ENCODE measurements around the gene PPP1R13B.

PPP1R13B gene

DNA sequence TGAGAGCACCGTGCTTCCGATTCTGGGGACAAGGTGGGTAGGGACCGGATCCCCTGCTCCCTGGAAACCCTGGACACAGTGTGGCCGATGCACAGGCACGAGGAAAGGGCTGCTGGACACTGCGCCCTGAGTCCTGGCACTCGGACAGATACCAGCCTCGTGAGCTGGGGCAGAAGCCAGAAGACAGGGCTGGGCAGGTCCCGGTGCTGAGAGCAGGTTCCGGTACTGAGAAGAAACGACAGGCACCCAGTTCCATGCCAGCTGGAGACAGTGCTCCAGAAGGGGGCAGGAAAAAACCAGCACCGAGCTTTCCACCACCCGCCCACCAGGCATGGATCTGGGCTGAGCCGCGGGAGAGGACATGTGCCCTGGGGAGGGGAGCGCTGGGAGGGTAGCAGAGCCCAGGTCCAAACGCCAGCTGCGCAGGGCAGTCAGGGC lies 138.6 kb downstream of the PPP1R13B start:
- no peak for DNase-seq

GRCh38 chr14:103707329-103708263 lies 139.8 kb downstream of the PPP1R13B start:
- DNase-seq: no peak

GRCh38 chr14:103706551-103707328 lies 140.6 kb downstream of the PPP1R13B start:
- DNase-seq: no peak

DNA sequence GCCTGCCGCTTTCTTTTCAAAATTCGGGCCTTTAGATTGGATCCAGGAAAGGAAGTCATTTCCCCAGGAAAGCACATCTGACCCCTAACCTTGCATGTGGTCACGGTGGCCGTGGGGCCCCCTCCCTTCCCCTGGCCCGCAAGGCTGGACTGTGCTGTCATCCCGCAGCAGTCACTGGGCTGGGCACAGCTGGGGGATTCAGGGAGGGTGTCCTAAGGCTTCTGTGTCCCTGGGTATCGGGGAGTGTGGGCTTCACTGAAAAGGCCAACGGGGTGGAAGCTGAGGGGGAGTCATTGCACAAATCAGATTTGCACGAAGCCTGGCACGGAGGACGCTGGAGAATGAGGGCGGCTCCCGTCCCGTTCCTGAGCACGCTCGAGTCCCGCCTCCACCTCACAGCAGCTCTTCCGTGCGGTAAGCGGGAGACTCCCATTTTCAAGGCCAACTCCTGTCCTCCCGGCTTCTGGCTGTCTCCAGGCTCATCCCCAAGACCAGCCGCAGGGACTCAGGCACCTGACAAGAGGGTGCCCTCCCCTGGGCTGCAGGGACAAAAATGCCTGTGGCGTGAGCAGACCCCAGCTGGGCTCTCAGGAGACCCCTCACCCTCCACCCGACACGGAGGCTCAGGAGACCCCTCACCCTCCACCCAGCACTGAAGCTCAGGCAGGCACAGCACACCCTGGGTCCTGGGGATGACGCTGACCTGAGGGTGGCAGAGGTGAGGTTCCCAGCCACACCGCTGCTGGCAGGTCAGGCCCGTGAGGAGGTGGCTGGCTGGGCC lies 141.7 kb downstream of the PPP1R13B start:
- no peak for DNase-seq

- no peak for DNase-seq
Observed at GRCh38 chr14:103705118-103705503, 142.3 kb downstream of the PPP1R13B start.

DNA sequence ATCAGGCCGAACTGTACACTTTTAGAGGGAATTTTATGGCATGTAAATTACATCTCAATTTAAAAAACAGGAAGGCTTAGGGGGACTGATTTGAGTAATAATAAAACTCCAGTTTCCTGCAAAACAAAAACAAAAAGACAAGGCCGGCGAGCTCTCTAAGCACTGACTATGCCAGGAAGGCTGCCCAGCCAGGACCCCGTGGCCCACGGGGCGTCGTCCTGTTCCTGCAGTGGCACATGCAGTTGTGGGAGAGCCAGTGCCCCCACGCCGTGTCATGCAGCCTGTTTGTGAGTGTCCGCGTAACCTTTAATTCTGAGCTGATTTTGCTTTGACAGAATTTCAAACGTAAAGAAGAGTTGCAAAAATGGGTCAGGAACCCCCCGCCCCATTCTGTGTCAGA lies 142.7 kb downstream of the PPP1R13B start:
- no peak for DNase-seq

GRCh38 chr14:103703433-103704385 lies 143.7 kb downstream of the PPP1R13B start:
- no peak for DNase-seq

DNA sequence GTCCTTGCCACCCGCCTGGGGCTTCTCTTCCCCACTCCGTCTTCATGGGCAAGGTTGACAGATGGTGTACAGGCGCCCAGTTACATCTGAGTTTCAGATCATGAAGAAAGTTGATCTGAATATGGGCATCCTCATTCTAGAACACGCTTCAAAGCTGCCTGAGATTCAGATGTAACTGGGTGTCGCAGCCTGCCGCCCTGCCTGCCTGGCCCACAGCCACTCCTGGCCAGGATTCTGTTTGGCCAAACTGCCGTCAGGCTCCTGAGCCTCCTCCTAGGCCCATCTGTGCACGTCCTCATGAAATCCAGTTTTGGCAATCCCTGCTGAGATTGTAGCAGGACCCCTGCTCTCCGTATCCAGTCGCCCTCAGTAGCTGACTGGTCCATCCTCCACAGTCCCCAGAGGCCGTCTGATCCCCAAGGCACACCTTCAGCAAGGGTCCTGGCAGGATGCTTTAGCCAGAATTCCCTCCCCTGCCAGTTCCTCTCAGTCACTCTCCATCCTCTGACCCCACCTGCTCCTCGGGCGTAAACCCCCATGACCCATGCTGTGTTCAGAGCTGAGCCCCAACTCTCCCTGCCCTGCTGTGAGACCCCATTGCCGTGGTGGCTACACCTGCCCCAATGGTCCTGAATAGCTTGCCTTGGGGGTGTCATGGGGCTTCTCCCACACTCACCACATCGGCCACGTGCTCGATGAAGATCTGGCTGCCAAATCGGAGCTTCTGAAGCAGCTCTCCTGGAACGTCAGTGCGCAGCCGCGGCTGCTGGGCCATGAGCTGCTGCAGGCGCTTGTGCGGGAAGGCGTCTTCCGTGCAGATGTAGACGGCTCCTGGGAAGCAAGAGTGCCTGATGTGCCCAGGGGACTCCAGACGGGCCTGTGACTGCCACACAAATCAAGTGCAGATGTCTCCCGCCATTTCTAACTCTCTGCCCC lies 144.6 kb downstream of the PPP1R13B start:
- no peak for DNase-seq

DNA sequence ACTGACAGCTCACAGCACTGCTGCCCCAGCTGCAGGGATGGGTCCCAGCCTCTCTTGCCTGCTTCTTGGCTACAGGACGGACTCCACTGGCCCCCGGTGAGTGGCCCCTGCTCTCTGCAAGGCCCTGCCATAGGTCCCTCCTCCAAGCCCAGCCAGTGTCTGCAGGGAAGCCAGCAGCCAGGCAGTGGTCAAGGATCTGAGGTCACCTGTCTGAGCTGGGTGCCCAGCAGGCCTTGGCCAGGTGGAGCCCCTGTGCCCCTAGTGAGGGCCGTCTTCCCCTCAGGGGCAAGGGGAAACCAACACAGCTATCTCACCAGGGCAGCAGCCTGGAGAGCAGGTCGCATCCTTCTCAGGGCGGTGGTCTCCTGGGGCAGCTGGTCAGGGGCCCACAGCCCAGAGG lies 145.3 kb downstream of the PPP1R13B start:
- no peak for DNase-seq

- DNase-seq: no peak
Observed at GRCh38 chr14:103700753-103701490, 146.5 kb downstream of the PPP1R13B start.

GRCh38 chr14:103699901-103700752 lies 147.2 kb downstream of the PPP1R13B start:
- no peak for DNase-seq

DNA sequence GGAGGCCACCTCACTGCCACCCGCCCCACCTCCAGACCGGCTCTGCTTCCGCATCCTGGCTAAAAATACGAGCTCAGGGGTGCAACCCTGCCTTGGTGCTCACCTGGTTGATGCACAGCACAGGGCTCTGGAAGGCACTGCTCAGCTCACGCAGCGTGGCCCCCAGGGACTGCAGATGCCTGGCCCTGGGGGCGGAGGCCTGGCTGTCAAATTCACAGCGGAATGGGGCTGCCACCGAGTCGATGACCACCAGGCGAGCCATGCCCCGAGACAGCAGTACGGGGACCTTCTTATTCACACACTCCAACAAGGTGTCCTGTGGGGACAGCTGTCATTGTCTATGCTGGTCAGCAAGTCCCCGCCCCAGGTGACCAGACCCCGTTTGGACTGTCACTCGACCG lies 148.1 kb downstream of the PPP1R13B start:
- DNase-seq: no peak

- no peak for DNase-seq
Observed at GRCh38 chr14:103698380-103699260, 148.8 kb downstream of the PPP1R13B start.

GRCh38 chr14:103697603-103698379 lies 149.6 kb downstream of the PPP1R13B start:
- DNase-seq: no peak

- DNase-seq: no peak
Observed at GRCh38 chr14:103697206-103697602, 150.2 kb downstream of the PPP1R13B start.

GRCh38 chr14:103696466-103697071 lies 150.8 kb downstream of the PPP1R13B start:
- no peak for DNase-seq

GRCh38 chr14:103696070-103696402 lies 151.3 kb downstream of the PPP1R13B start:
- no peak for DNase-seq
